IPS-20b (cell line): ENCODE data around the gene ARPC1A.
"Not testable (repeated sequence)": the region's sequence is repeated elsewhere in the genome, so short reads cannot be mapped to it uniquely, and the experiment has no call there.

ENCODE experiments used
- H3K27ac ChIP-seq: one replicate; pipeline ENCODE4 v1.5.1; 2013; ENCODE audit warnings: low read length
- H3K27me3 ChIP-seq: 2 replicates; pipeline ENCODE4 v1.6.1; 2013; ENCODE audit warnings: mild to moderate bottlenecking, low read length, inconsistent platforms; ENCODE audit not compliant: insufficient read depth
- H3K36me3 ChIP-seq: 2 replicates; pipeline ENCODE4 v1.6.1; 2013; ENCODE audit warnings: low read depth, mild to moderate bottlenecking, inconsistent platforms, low read length, moderate library complexity; ENCODE audit not compliant: insufficient read depth
- H3K4me1 ChIP-seq: 2 replicates; pipeline ENCODE4 v1.6.1; 2013; ENCODE audit warnings: mild to moderate bottlenecking, control low read depth, inconsistent platforms, low read length, moderate library complexity; ENCODE audit not compliant: insufficient read depth
- H3K4me3 ChIP-seq: 2 replicates; pipeline ENCODE4 v1.5.1; 2013; ENCODE audit warnings: mild to moderate bottlenecking, low read length, inconsistent platforms
- H3K9ac ChIP-seq: 2 replicates; pipeline ENCODE4 v1.6.1; 2013; ENCODE audit warnings: low read depth, mild to moderate bottlenecking, inconsistent platforms, low read length, moderate library complexity
- H3K9me3 ChIP-seq: 2 replicates; pipeline ENCODE4 v1.6.1; 2013; ENCODE audit warnings: mild to moderate bottlenecking, low read depth, low read length, inconsistent platforms; ENCODE audit not compliant: insufficient read depth

The ARPC1A gene

DNA sequence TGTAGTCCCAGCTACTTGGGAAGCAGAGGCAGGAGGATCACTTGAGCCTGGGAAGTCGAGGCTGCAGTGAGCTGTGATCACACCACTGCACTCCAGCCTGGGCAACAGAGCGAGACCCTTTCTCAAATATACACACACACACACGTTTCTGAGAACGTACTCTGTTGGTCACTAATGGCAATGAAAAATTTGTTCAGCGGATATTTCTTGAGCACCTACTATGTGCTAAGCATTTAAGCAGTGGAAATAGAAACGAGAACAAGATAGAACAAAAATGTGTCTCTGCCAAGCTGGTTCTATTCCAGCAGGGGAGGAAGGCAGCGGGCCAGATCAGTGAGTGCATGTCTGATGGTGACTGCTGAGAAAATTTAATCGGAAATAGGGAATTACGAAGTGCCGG, 57.5 kb downstream of the ARPC1A start:
- Histone ChIP-seq H3K9ac (no peak overlapping the region), H3K27me3 (no peaks in the 10 kb centered on the region), H3K36me3 (peaks cover 22% of the 10 kb centered on the region), H3K9me3 (no peaks in the 10 kb centered on the region), H3K27ac (no peak overlapping the region), H3K4me1 (peaks cover 5% of the 10 kb centered on the region; the same call in 1 of the 2 replicates), H3K4me3 (no peak overlapping the region)

DNA sequence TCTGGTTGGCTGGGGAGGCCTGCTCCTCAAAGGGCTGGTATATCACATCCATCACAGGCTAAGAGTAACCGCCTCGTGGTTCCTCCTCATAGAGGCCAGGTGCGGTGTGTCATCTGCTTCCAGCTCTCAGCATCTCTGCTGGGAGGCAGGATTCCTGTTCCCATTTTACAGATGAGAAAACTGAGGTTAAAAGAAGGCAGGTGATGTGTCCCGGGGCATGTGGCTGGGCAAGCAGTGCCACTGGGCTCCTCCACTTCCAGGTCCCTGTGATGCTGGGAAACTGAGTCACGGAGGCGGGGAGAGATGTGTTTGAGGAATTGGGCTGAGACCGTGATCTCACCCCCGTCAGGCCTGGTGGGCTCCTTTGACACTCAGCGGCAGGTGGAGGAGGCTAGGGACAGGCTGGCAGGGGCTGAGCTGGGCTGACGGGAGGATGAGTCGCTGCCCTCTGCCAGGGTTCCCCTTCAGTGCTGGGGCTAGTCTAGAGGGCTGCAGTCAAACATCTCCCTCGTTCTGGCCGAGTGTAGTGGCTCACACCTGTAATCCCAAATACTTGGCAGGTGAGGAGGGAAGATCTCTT, 58.2 kb downstream of the ARPC1A start:
- H3K27ac ChIP-seq = no peak overlapping the region
- H3K9me3 ChIP-seq = no peaks in the 10 kb centered on the region
- H3K27me3 ChIP-seq = no peaks in the 10 kb centered on the region
- no peak overlapping the region for H3K4me3 ChIP-seq
- peaks cover 22% of the 10 kb centered on the region for H3K36me3 ChIP-seq
- no peak overlapping the region for H3K9ac ChIP-seq
- peaks cover 5% of the 10 kb centered on the region; the same call in 1 of the 2 replicates for H3K4me1 ChIP-seq

DNA sequence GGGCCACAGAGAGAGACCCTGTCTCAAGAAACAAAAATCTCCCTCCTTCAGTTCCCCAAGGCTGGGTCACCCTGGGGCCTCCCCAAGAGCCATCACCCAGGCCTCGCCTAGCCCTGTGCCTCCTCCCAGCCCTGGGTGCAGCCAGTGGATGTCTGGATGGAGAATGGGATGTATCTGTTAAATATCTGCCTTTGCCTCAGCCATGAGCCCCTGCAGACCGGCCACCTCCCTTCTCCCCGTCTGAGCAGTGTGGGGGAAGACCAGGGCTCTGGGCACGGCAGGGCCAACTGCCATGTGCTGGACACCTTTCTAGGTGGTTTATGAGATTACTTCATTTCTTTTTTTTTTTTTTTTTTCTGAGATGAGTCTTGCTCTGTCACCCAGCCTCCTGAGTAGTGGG, 58.8 kb downstream of the ARPC1A start:
- Histone ChIP-seq H3K9me3 (no peaks in the 10 kb centered on the region), H3K27me3 (no peaks in the 10 kb centered on the region), H3K9ac (no peak overlapping the region), H3K27ac (no peak overlapping the region), H3K4me3 (no peak overlapping the region), H3K36me3 (peaks cover 22% of the 10 kb centered on the region), H3K4me1 (peaks cover 5% of the 10 kb centered on the region; the same call in 1 of the 2 replicates)

DNA sequence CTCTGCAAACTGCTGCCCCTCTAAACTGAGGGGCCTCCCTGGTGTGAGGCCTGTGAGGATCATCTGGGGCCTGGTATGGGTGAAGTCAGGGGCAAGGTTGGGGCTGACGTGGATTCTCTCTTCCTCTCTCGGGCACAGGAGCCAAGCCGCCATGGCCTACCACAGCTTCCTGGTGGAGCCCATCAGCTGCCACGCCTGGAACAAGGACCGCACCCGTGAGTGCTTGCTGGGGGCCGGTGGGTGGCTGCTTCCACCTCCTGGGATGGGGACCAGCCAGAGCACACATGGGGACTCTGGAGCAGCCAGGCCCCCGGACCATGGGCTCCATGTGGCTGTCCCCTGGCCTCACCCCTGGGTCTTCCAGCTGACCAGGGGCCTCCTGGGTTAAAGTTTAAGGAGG, 59.9 kb downstream of the ARPC1A start:
- H3K4me3 ChIP-seq = no peak overlapping the region
- H3K27me3 ChIP-seq = no peaks in the 10 kb centered on the region
- H3K4me1 ChIP-seq = no peaks in the 10 kb centered on the region
- no peaks in the 10 kb centered on the region for H3K9me3 ChIP-seq
- no peak overlapping the region for H3K9ac ChIP-seq
- H3K36me3 ChIP-seq = peaks cover 32% of the 10 kb centered on the region
- no peak overlapping the region for H3K27ac ChIP-seq

DNA sequence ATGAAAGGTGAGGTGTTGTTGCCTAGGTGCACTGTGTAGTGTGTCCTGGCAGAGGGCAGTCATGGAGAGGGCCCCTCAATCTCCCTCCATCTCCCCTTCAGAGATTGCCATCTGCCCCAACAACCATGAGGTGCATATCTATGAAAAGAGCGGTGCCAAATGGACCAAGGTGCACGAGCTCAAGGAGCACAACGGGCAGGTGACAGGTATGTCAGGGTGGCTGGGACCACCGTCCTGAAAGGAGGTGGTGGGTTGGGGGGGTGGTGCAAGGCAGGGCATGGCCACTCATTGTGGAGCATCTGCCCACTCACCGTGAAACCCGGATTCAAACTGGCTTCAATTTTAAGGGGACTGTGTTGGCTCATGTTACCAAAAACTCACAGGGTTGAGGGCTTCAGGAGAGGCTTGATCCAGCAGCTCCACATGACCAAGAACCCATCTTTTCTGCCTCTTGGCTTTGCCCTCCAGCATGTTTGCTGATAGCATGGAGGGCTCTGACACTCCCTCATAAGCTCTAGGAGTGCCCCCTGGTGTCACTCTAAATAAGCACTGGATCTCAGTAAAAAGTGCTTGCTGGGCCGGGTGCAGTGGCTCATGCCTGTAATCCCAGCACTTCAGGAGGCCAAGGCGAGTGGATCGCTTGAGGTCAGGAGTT, 61.0 kb downstream of the ARPC1A start:
- Histone ChIP-seq H3K36me3 (peaks cover 42% of the 10 kb centered on the region), H3K4me3 (no peak overlapping the region), H3K27me3 (no peaks in the 10 kb centered on the region), H3K9ac (no peak overlapping the region), H3K4me1 (no peaks in the 10 kb centered on the region), H3K9me3 (no peaks in the 10 kb centered on the region), H3K27ac (no peak overlapping the region)

DNA sequence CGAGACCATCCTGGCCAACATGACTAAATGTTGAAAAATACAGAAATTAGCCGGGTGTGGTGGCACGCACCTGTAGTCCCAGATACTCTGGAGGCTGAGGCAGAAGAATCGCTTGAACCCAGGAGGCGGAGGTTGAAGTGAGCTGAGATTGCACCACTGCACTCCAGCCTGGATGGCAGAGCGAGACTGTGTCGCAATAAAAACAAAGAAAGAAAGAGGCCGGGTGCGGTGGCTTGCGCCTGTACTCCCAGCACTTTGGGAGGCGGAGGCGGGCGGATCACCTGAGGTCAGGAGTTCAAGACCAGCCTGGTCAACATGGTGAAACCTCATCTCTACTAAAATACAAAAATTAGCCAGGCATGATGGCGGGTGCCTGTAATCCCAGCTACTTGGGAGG, 61.5 kb downstream of the ARPC1A start:
- not testable (repeated sequence) for H3K4me1 ChIP-seq, H3K9me3 ChIP-seq, H3K4me3 ChIP-seq, H3K9ac ChIP-seq, H3K27ac ChIP-seq, H3K27me3 ChIP-seq
- H3K36me3 ChIP-seq = peaks cover 42% of the 10 kb centered on the region

DNA sequence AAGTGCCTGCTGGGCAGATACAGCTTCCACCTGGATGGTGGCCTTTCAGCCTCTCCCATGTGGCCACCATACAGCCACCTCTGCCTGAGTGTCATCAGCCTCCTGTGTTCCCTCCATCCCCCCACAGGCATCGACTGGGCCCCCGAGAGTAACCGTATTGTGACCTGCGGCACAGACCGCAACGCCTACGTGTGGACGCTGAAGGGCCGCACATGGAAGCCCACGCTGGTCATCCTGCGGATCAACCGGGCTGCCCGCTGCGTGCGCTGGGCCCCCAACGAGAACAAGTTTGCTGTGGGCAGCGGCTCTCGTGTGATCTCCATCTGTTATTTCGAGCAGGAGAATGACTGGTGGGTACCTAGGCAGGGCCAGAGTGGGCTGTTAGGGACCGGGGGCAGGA, 62.2 kb downstream of the ARPC1A start:
- H3K36me3 ChIP-seq = peaks cover 42% of the 10 kb centered on the region

DNA sequence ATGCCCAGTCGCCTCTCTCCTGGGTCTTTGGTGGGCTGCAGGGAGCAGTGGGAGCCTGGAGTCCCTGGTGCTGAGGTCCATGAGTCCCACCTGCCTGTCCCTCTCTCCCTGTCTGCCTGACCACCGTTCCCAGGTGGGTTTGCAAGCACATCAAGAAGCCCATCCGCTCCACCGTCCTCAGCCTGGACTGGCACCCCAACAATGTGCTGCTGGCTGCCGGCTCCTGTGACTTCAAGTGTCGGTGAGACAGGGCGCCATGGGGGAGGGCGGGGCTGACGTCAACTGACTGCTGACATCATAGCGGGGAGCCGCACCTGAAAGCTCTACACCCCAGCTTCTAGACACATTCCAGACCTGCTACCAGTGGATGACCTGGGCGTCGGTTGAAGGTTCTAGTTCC, 64.1 kb downstream of the ARPC1A start:
- Histone ChIP-seq H3K9me3 (no peaks in the 10 kb centered on the region), H3K27ac (no peak overlapping the region), H3K9ac (no peak overlapping the region), H3K4me3 (no peak overlapping the region), H3K36me3 (peaks cover 51% of the 10 kb centered on the region), H3K27me3 (no peaks in the 10 kb centered on the region), H3K4me1 (peaks cover 4% of the 10 kb centered on the region; the same call in 1 of the 2 replicates)

More for the DNA sequence above, 62.2 kb downstream of the ARPC1A start:
- Histone ChIP-seq H3K9me3 (no peaks in the 10 kb centered on the region), H3K27ac (no peak overlapping the region), H3K4me1 (no peaks in the 10 kb centered on the region), H3K27me3 (no peaks in the 10 kb centered on the region), H3K4me3 (no peak overlapping the region), H3K9ac (no peak overlapping the region)

DNA sequence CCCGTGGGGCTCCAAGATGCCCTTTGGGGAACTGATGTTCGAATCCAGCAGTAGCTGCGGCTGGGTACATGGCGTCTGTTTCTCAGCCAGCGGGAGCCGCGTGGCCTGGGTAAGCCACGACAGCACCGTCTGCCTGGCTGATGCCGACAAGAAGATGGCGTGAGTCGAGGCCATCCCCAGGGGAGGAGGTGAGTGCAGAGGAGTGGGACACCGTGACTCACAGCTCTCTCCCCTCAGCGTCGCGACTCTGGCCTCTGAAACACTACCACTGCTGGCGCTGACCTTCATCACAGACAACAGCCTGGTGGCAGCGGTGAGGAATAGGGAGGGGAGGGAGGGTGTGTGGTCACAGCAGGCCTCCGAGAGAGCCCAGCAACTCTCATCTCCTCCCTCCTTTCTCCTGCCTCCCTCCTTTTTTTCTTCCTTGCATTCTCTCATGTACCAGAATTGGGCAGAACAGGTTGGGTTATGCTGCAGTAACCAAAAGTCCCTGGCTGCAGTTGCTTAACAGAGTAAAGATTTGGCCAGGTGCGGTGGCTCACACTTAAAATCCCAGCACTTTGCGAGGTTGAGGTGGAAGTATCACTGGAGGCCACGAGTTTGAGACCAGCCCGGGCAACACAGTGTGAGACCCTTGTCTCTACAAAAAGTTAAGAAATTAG, 65.4 kb downstream of the ARPC1A start:
- peaks cover 4% of the 10 kb centered on the region; the same call in 1 of the 2 replicates for H3K4me1 ChIP-seq
- H3K27ac ChIP-seq = no peak overlapping the region
- no peaks in the 10 kb centered on the region for H3K27me3 ChIP-seq
- peaks cover 64% of the 10 kb centered on the region for H3K36me3 ChIP-seq
- no peaks in the 10 kb centered on the region for H3K9me3 ChIP-seq
- H3K4me3 ChIP-seq = no peak overlapping the region
- no peak overlapping the region for H3K9ac ChIP-seq

DNA sequence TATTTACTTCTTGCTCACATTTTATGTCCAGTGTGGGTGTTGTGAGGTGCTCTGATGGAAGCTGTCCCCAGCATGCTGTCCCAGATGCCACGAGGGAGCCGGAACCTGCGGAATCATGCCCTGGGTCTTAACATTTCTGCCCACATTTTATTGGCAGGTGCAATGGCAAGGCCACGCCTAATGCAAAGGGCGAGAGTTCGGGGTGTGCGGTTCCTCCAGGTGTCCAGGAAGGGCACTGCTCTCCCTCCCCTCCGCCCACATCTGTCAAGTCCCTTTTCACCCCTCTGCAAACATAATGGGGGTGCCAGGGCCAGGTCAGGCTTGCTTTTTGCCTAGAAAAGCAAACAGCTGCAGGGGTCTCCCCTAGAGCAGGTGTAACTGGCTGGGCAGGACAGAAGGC, 66.3 kb downstream of the ARPC1A start:
- peak overlapping the region; percentile 85; the same call in 1 of the 2 replicates for H3K9ac ChIP-seq
- H3K4me3 ChIP-seq = peak overlapping the region; percentile 93
- no peak overlapping the region for H3K27ac ChIP-seq
- peaks cover 4% of the 10 kb centered on the region; the same call in 1 of the 2 replicates for H3K4me1 ChIP-seq
- H3K36me3 ChIP-seq = peaks cover 63% of the 10 kb centered on the region
- no peaks in the 10 kb centered on the region for H3K27me3 ChIP-seq
- no peaks in the 10 kb centered on the region for H3K9me3 ChIP-seq

DNA sequence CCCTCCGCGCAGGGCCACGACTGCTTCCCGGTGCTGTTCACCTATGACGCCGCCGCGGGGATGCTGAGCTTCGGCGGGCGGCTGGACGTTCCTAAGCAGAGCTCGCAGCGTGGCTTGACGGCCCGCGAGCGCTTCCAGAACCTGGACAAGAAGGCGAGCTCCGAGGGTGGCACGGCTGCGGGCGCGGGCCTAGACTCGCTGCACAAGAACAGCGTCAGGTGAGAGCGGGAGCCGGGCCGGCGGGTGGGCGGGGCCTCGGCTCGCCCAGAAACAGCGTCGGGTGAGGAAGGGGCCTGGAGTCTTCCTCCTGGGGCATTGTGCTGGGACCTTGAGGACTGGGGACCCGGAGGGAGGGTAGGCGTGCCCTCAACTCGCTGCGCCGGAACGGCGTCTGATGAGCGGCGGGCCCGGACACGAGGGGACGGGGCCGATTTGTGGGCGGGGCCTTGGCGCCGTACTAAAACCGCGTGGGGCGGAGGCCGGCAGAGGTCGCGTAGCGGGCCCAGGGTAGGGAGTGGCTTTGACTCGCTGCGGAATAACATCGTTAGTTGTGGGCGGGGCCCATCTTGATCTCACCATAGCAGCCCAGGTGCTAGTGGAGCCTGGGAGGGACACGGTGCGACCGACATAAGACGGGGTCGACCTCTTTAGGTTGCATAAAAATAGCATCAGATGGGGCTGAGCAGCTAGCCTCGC, 67.1 kb downstream of the ARPC1A start:
- peak overlapping the region; percentile 93 for H3K4me3 ChIP-seq
- no peaks in the 10 kb centered on the region for H3K9me3 ChIP-seq
- H3K4me1 ChIP-seq = peaks cover 4% of the 10 kb centered on the region; the same call in 1 of the 2 replicates
- H3K9ac ChIP-seq = peak overlapping the region; percentile 85
- no peaks in the 10 kb centered on the region for H3K27me3 ChIP-seq
- H3K27ac ChIP-seq = peak overlapping the region; percentile 7
- H3K36me3 ChIP-seq = peaks cover 69% of the 10 kb centered on the region
